Epidermal melanocyte (primary cell): Measurements from ENCODE around the gene PTK6.
"Not testable (repeated sequence)": the region's sequence is repeated elsewhere in the genome, so short reads cannot be mapped to it uniquely, and the experiment has no call there.

Experiments
- DNase-seq: peaks from one replicate; pipeline ENCODE4 v3.0.0; 2011; ENCODE audit warnings: low spot score; ENCODE audit not compliant: insufficient read length

Gene PTK6

GRCh38 chr20:63479695-63480419 is 57.3 kb downstream of the PTK6 start:
- not testable (repeated sequence) for DNase-seq

DNA sequence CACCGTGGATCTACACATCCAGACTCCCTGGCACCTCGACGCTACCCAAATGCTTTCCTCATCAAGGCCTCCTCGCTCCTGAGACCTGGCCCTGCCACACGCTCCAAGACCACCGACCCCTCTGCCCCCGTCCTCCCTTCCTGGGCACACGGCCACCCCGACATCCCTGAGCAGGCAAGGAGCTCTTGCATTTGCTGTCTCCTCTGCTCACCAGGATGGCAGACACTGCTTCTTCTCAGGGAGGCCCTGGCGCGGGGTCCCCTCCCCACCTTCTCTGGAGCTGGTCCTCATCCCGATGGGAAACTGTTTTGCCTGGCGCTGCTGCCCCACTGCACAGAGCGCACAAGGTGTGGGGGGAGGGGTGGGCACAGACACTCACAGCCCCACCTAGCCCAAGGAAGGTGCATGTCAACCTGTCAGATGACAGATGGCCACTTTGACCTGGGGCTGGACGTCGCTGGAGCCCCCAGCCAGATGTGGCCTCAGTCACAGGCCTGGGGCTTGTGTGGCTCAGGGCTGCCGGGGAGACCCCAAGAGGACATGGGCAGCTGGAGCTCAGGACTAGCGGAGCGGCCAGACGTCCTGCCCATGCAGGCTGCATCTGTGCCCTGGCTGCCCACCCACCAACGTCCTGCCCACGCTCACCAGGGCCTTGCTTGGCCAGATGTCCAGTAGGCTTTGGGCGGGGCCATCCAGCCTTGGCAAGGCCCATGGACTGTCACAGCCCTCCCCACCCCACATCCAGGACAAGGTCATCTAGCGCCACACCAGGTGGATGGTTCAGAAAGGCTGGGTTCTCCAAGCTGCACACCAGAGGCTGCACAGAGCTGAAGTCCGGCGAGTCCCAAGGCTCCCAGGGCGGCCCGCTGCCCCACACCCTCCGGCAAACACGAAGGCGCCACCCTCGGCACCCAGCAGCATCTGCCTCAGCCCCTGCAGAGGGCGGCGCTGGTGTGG is 58.6 kb downstream of the PTK6 start:
- no peak for DNase-seq
